ENCODE measurements around the gene LCN15. TPM values are rescaled to one million over a fixed set of nuclear protein-coding genes. Genes with fewer than 3 reads are reported as not detected.
"Not testable (repeated sequence)": the region's sequence is repeated elsewhere in the genome, so short reads cannot be mapped to it uniquely, and the experiment has no call there.

LCN15 gene
- total and polyA plus RNA-seq, 10 of the 15 experiments (the other 5 are each of a cell fraction or from before 2014, with no cell fraction given): 0.37 to 0.50 TPM; not detected in 8

DNA sequence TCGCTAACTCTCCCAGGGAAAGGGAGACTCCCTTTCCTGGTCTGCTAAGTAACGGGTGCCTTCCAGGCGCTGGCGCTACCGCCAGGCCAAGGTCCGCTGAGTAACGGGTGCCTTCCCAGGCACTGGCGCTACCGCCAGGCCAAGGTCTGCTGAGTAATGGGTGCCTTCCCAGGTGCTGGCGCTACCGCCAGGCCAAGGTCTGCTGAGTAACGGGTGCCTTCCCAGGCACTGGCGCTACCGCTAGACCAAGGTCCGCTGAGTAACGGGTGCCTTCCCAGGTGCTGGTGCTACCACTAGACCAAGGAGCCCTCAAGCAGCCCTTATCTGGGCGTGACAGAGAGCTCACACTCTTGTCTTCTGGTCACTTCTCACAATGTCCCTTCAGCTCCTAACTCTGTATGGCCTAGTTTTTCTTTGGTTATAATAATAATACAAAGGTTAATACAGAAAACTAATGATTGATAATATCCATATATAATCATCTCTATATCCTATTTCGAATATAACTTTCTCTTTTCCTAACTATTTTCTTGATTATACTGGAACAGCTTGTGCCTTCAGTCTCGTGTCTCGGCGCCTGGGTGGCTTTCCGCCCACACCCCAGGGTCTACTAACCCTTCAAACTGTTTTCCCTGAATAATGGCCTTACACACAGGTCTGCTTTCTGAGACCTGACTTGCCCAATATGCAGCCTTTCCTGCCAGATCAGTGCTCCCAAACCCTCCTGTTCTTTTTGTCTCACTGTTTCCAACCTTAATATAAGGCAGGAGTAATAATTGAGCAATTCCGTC, 21.4 kb upstream of the LCN15 start:
- H3K4me3 ChIP-seq; H4K20me1 ChIP-seq (ENCODE audit: control insufficient read depth, insufficient read depth); H3K4me2 ChIP-seq (ENCODE audit: control insufficient read depth, insufficient read depth); H2AFZ ChIP-seq (ENCODE audit: control insufficient read depth, low read depth, low read length); H3K9ac ChIP-seq (ENCODE audit: control insufficient read depth, insufficient read depth, low read length); BruUV-seq (replicated peaks); H3K27ac ChIP-seq (ENCODE audit: control insufficient read depth, insufficient read depth); ATAC-seq; in situ Hi-C loops (cut with MboI); H3K27me3 ChIP-seq (replicated peaks in 1 of 2; ENCODE audit: control insufficient read depth in 2 of 2, insufficient read depth in 2 of 2, low read length in 1 of 2); H3K36me3 ChIP-seq (ENCODE audit: control insufficient read depth in 2 of 2, insufficient read depth in 2 of 2, low read length in 1 of 2); FAIRE-seq; DNase-seq (ENCODE audit: low read depth, low spot score); H3K4me1 ChIP-seq (ENCODE audit: control insufficient read depth, insufficient read depth, low read length); H3K79me2 ChIP-seq (ENCODE audit: control insufficient read depth, insufficient read depth, low read length); H3K9me3 ChIP-seq (replicated peaks; ENCODE audit: control insufficient read depth, insufficient read depth, low read length): not testable (repeated sequence)
- ChIA-PET SMC1A (ENCODE audit: uncharacterized antibody, unreplicated experiment) (interaction anchor here (0.6 to 3.7 kb wide), 2 partner anchors 17 to 20 kb away, joined by 3 to 23 read pairs; no protein-coding TSS in a partner anchor), CTCF (interaction anchor here (0.8 to 13.1 kb wide), 11 partner anchors 8 to 437 kb away, joined by 3 to 163 read pairs (median 4); partner anchors contain the start of genes AJM1 and RNF208), POLR2A (interaction anchor here (0.5 to 1.5 kb wide), 3 partner anchors 31 to 364 kb away, joined by 3 to 6 read pairs (median 3); no protein-coding TSS in a partner anchor), RAD21 (ENCODE audit: unreplicated experiment) (interaction anchor here (0.8 to 4.1 kb wide), 3 partner anchors 18 to 249 kb away, joined by 3 to 28 read pairs (median 6); no protein-coding TSS in a partner anchor)
- TF ChIP-seq, protein P1, sequence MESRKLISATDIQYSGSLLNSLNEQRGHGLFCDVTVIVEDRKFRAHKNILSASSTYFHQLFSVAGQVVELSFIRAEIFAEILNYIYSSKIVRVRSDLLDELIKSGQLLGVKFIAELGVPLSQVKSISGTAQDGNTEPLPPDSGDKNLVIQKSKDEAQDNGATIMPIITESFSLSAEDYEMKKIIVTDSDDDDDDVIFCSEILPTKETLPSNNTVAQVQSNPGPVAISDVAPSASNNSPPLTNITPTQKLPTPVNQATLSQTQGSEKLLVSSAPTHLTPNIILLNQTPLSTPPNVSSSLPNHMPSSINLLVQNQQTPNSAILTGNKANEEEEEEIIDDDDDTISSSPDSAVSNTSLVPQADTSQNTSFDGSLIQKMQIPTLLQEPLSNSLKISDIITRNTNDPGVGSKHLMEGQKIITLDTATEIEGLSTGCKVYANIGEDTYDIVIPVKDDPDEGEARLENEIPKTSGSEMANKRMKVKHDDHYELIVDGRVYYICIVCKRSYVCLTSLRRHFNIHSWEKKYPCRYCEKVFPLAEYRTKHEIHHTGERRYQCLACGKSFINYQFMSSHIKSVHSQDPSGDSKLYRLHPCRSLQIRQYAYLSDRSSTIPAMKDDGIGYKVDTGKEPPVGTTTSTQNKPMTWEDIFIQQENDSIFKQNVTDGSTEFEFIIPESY (IDR thresholded peaks at IDR 0.05): peak; percentile 94
- WGBS (ENCODE audit: insufficient coverage, insufficient replicate concordance, low lambda C conversion rate, missing lambda C conversion rate): 24% methylated on average over 23 of the region's 23 CpGs
- intact Hi-C loops (cut with micrococcal nuclease; ENCODE audit: unreplicated experiment): loop anchor here (5.0 kb wide), 1 partner anchor 452 kb away; no protein-coding TSS in a partner anchor

GRCh38 chr9:136784997-136785361, 20.7 kb upstream of the LCN15 start:
- BruUV-seq (replicated peaks): no TSS peak
- SMC1A ChIA-PET (ENCODE audit: uncharacterized antibody, unreplicated experiment): interaction anchor here (3.7 kb wide), 1 partner anchor 19 kb away, joined by 23 read pairs; no protein-coding TSS in a partner anchor
- peak; percentile 81 for ATAC-seq

More at GRCh38 chr9:136784997-136785361, 20.7 kb upstream of the LCN15 start:
- ChIA-PET RAD21 (ENCODE audit: unreplicated experiment) (interaction anchor here (0.8 to 1.9 kb wide), 2 partner anchors 17 to 19 kb away, joined by 3 to 6 read pairs; no protein-coding TSS in a partner anchor), CTCF (interaction anchor here (1.0 to 13.1 kb wide), 4 partner anchors 15 to 282 kb away, joined by 3 to 163 read pairs (median 46); no protein-coding TSS in a partner anchor), POLR2A (interaction anchor here (0.5 to 0.8 kb wide), 2 partner anchors 95 to 365 kb away, joined by 3 to 6 read pairs; no protein-coding TSS in a partner anchor)
- H4K20me1 ChIP-seq (ENCODE audit: control insufficient read depth, insufficient read depth): no peaks in the 10 kb centered on the region
- H3K79me2 ChIP-seq (ENCODE audit: control insufficient read depth, insufficient read depth, low read length): no peaks in the 10 kb centered on the region
- FAIRE-seq: peak; percentile 41
- H3K27ac ChIP-seq (ENCODE audit: control insufficient read depth, insufficient read depth): no peak overlapping the region
- no peak overlapping the region for H2AFZ ChIP-seq (ENCODE audit: control insufficient read depth, low read depth, low read length)
- H3K36me3 ChIP-seq (ENCODE audit: control insufficient read depth in 2 of 2, insufficient read depth in 2 of 2, low read length in 1 of 2): no peaks in the 10 kb centered on the region
- no peak overlapping the region for H3K4me3 ChIP-seq
- in situ Hi-C loops (cut with MboI): no loop called here
- no peak overlapping the region for H3K4me2 ChIP-seq (ENCODE audit: control insufficient read depth, insufficient read depth)
- no peaks in the 10 kb centered on the region for H3K9me3 ChIP-seq (replicated peaks; ENCODE audit: control insufficient read depth, insufficient read depth, low read length)
- intact Hi-C loops (cut with micrococcal nuclease; ENCODE audit: unreplicated experiment): loop anchor here (5.0 kb wide), 1 partner anchor 452 kb away; no protein-coding TSS in a partner anchor
- no peak for DNase-seq (ENCODE audit: low read depth, low spot score)
- H3K4me1 ChIP-seq (ENCODE audit: control insufficient read depth, insufficient read depth, low read length): peaks cover 3% of the 10 kb centered on the region
- H3K27me3 ChIP-seq (replicated peaks in 1 of 2; ENCODE audit: control insufficient read depth in 2 of 2, insufficient read depth in 2 of 2, low read length in 1 of 2): no peaks in the 10 kb centered on the region; a peak in 1 of 4 replicates
- TF ChIP-seq, protein P2, sequence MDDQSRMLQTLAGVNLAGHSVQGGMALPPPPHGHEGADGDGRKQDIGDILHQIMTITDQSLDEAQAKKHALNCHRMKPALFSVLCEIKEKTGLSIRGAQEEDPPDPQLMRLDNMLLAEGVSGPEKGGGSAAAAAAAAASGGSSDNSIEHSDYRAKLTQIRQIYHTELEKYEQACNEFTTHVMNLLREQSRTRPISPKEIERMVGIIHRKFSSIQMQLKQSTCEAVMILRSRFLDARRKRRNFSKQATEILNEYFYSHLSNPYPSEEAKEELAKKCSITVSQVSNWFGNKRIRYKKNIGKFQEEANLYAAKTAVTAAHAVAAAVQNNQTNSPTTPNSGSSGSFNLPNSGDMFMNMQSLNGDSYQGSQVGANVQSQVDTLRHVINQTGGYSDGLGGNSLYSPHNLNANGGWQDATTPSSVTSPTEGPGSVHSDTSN (IDR thresholded peaks at IDR 0.05; ENCODE audit: insufficient replicate concordance, low read depth, low read length): peak; percentile 24
- TF ChIP-seq HDGF (IDR thresholded peaks at IDR 0.05) (no peak), RUNX3 (IDR thresholded peaks at IDR 0.05; ENCODE audit: low read length) (peak; percentile 68)
- TF ChIP-seq, protein P3, sequence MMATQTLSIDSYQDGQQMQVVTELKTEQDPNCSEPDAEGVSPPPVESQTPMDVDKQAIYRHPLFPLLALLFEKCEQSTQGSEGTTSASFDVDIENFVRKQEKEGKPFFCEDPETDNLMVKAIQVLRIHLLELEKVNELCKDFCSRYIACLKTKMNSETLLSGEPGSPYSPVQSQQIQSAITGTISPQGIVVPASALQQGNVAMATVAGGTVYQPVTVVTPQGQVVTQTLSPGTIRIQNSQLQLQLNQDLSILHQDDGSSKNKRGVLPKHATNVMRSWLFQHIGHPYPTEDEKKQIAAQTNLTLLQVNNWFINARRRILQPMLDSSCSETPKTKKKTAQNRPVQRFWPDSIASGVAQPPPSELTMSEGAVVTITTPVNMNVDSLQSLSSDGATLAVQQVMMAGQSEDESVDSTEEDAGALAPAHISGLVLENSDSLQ (IDR thresholded peaks at IDR 0.05): peak; percentile 49; the same call in 1 of the 2 replicates
- no peak overlapping the region for H3K9ac ChIP-seq (ENCODE audit: control insufficient read depth, insufficient read depth, low read length)
- 47% methylated on average over 6 of the region's 6 CpGs for WGBS (ENCODE audit: insufficient coverage, insufficient replicate concordance, low lambda C conversion rate, missing lambda C conversion rate)
